Sigmoid colon (tissue), 7 donors: ENCODE results near the gene C18orf32. TPM values are rescaled to one million over a fixed set of nuclear protein-coding genes. Genes with fewer than 3 reads are reported as not detected.
"Not testable (repeated sequence)": the region's sequence is repeated elsewhere in the genome, so short reads cannot be mapped to it uniquely, and the experiment has no call there.

ENCODE experiments used
- DNase-seq: peaks from one replicate; pipeline ENCODE4 v3.0.0-alpha.2; 2019
- H3K27ac ChIP-seq, 4 donors: fragments of 200-600 bp; sonication (generic); one replicate each; pipeline ENCODE4 v1.5.1; 2016 to 2019; ENCODE audit warnings: mild to moderate bottlenecking in 1 of 4
- H3K27me3 ChIP-seq, 3 donors: fragments of 200-600 bp; sonication (generic); one replicate each; pipeline ENCODE4 v1.5.1; 2019; ENCODE audit warnings: mild to moderate bottlenecking in 1 of 3
- H3K36me3 ChIP-seq, 4 donors: fragments of 200-600 bp; sonication (generic); one replicate each; pipeline ENCODE4 v1.5.1; 2016 to 2019
- H3K4me1 ChIP-seq, 4 donors: fragments of 200-600 bp; sonication (generic); one replicate each; pipeline ENCODE4 v1.5.1; 2017 to 2019
- H3K4me3 ChIP-seq, 4 donors: fragments of 200-600 bp; sonication (generic); one replicate each; pipeline ENCODE4 v1.5.1; 2017 to 2019; ENCODE audit warnings: mild to moderate bottlenecking in 2 of 4, moderate library complexity in 1 of 4
- H3K9me3 ChIP-seq, 4 donors: fragments of 200-600 bp in 3 of 4; sonication (generic) in 3 of 4; one replicate each; pipeline versions ENCODE4 v1.5.1 to v1.6.1; 2013 to 2019
- CTCF ChIP-seq, 4 experiments: fragments of 450-650 bp in 3 of 4; fragments of 200-600 bp in 1 of 4; IDR thresholded peaks; one replicate each; pipeline ENCODE4 v1.5.1; 2016 to 2019; ENCODE audit warnings: antibody characterized with exemption in 4 of 4, mild to moderate bottlenecking in 3 of 4, moderate library complexity in 2 of 4
- EP300 ChIP-seq, 4 donors: sonication (generic); formaldehyde crosslinking; IDR thresholded peaks; one replicate each; pipeline ENCODE4 v1.6.1; 2017; ENCODE audit warnings: antibody characterized with exemption in 4 of 4
- POLR2A ChIP-seq, 2 donors: fragments of 450-650 bp; IDR thresholded peaks; one replicate each; pipeline ENCODE4 v1.6.1; 2016; ENCODE audit warnings: antibody characterized with exemption in 2 of 2, mild to moderate bottlenecking in 2 of 2, moderate library complexity in 2 of 2
- POLR2AphosphoS5 ChIP-seq, 4 donors: sonication (generic); formaldehyde crosslinking; IDR thresholded peaks; one replicate each; pipeline ENCODE4 v1.6.1; 2017; ENCODE audit warnings: antibody characterized with exemption in 4 of 4
- WGBS, 2 donors: extraction: QIAGEN DNeasy Blood & Tissue Kit; methylation state at CpG; one replicate each; pipeline ENCODE4 v1.1.7; 2013; 5-methylcytosine and 5-hydroxymethylcytosine counted together
- intact Hi-C: fragments of 100-400 bp; cut with DNase I; formaldehyde crosslinking; loops from one replicate; pipeline ENCODE4 v1.15.1; 2023
- polyA plus RNA-seq, 3 donors: library from polyadenylated mRNA; stranded (reverse); fragments of 200-250 nt; gene quantifications; one replicate each; pipeline ENCODE4 v1.2.3, GENCODE V29; 2013
- total RNA-seq, 4 donors: library from RNA; depleted of rRNA; stranded (reverse); fragments of >200 nt; gene quantifications; one replicate each; pipeline ENCODE4 v1.1.0, GENCODE V29; 2016
- donor health status: healthy with polysubstance abuse.
- donor health status: Bipolar disorder and iron deficiency.
- donor health status: healthy.

C18orf32 gene
- total and polyA plus RNA-seq, 7 donors: 29.1 to 68.7 (median 57.8) TPM

GRCh38 chr18:49527631-49528327 lies 40.7 kb upstream of the C18orf32 start:
- WGBS, 2 donors: 74 to 77% methylated on average over 8 of the region's 8 CpGs
- no peak for TF ChIP-seq EP300 (IDR thresholded peaks at IDR 0.05)
- no peak for TF ChIP-seq POLR2A (IDR thresholded peaks at IDR 0.05)
- no peak for TF ChIP-seq POLR2AphosphoS5 (IDR thresholded peaks at IDR 0.05)
- no peak for TF ChIP-seq CTCF (IDR thresholded peaks at IDR 0.05)
- H3K27me3 ChIP-seq: no peaks in the 10 kb centered on the region
- no peaks in the 10 kb centered on the region for H3K9me3 ChIP-seq
- no peak for DNase-seq
- no peak overlapping the region for H3K27ac ChIP-seq
- no peaks in the 10 kb centered on the region for H3K4me1 ChIP-seq
- no peaks in the 10 kb centered on the region for H3K36me3 ChIP-seq
- intact Hi-C loops: no loop called here
- H3K4me3 ChIP-seq: no peak overlapping the region

GRCh38 chr18:49525981-49526380 lies 38.9 kb upstream of the C18orf32 start:
- Histone ChIP-seq H3K4me3 (no peak overlapping the region), H3K27me3 (no peaks in the 10 kb centered on the region), H3K27ac (no peak overlapping the region), H3K9me3 (no peaks in the 10 kb centered on the region), H3K4me1 (no peaks in the 10 kb centered on the region), H3K36me3 (no peaks in the 10 kb centered on the region)
- intact Hi-C loops: no loop called here
- DNase-seq: no peak
- TF ChIP-seq POLR2AphosphoS5 (IDR thresholded peaks at IDR 0.05): no peak
- no peak for TF ChIP-seq POLR2A (IDR thresholded peaks at IDR 0.05)
- WGBS, 2 donors: 90 to 100% methylated on average over 2 of the region's 2 CpGs

DNA sequence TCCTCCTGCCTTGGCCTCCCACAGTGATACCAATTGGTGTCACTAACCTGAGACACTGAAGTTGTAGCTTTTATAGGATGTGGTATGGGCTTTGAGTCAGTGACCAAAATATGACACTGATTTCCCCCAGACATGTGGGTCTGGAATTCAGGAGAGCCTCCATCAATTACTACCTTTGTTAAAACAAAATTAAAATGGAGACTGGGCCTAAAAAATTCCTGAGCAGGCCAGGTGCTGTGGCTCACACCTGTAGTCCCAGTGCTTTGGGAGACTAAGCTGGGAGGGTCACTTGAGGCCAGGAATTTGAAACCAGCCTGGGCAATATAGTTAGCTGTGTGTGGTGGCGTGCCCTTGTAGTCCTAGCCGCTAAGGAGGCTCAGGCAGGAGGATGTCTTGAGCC lies 37.9 kb upstream of the C18orf32 start:
- Histone ChIP-seq H3K4me1 (no peaks in the 10 kb centered on the region), H3K36me3 (no peaks in the 10 kb centered on the region), H3K27ac (no peak overlapping the region), H3K4me3 (no peak overlapping the region), H3K27me3 (no peaks in the 10 kb centered on the region), H3K9me3 (no peaks in the 10 kb centered on the region)
- TF ChIP-seq POLR2AphosphoS5 (IDR thresholded peaks at IDR 0.05): no peak
- no peak for TF ChIP-seq EP300 (IDR thresholded peaks at IDR 0.05)
- no peak for TF ChIP-seq CTCF (IDR thresholded peaks at IDR 0.05)
- no peak for TF ChIP-seq POLR2A (IDR thresholded peaks at IDR 0.05)
- no peak for DNase-seq
- intact Hi-C loops: no loop called here
- 97 to 99% methylated on average over 2 of the region's 2 CpGs for WGBS, 2 donors

DNA sequence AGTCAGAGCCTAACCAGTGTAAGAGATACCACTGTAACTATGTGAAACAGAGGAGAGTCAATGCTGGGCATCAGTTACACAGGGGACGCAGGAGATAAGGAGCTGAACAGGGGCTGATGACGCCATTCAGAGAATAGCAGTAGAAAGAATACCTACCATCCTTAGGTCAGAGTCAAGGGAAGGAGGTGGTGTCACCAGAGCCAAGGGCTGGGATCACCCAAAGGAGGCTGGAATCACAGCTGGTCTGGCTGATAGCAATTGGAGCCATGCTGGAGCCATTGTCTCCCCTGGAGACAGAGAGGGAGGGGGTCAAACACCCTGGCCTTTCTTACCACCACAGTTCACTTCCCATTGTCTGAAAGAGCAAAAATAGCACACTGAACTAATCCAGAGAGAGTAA lies 37.3 kb upstream of the C18orf32 start:
- TF ChIP-seq EP300 (IDR thresholded peaks at IDR 0.05) (no peak), POLR2AphosphoS5 (IDR thresholded peaks at IDR 0.05) (no peak), POLR2A (IDR thresholded peaks at IDR 0.05) (no peak), CTCF (IDR thresholded peaks at IDR 0.05) (no peak)
- Histone ChIP-seq H3K4me1 (no peaks in the 10 kb centered on the region), H3K4me3 (no peak overlapping the region), H3K36me3 (no peaks in the 10 kb centered on the region), H3K27ac (no peak overlapping the region), H3K27me3 (no peaks in the 10 kb centered on the region), H3K9me3 (no peaks in the 10 kb centered on the region)
- no peak for DNase-seq
- 94 to 96% methylated on average over 2 of the region's 2 CpGs for WGBS, 2 donors
- intact Hi-C loops: no loop called here

GRCh38 chr18:49523580-49524093 lies 36.6 kb upstream of the C18orf32 start:
- DNase-seq, intact Hi-C loops, H3K4me3 ChIP-seq, H3K4me1 ChIP-seq, H3K36me3 ChIP-seq, H3K9me3 ChIP-seq, H3K27me3 ChIP-seq, H3K27ac ChIP-seq: not testable (repeated sequence)
- 93 to 97% methylated on average over 7 of the region's 7 CpGs for WGBS, 2 donors
